ENCODE results near the gene BSDC1. TPM values are rescaled to one million over a fixed set of nuclear protein-coding genes. Genes with fewer than 3 reads are reported as not detected.
A peak's percentile ranks its signal among the peaks of the same experiment; 100 is the strongest.

BSDC1 gene
- polyA plus RNA-seq, 1 of the 3 experiments (the other 2 are of a cell fraction), result 51.0 TPM

DNA sequence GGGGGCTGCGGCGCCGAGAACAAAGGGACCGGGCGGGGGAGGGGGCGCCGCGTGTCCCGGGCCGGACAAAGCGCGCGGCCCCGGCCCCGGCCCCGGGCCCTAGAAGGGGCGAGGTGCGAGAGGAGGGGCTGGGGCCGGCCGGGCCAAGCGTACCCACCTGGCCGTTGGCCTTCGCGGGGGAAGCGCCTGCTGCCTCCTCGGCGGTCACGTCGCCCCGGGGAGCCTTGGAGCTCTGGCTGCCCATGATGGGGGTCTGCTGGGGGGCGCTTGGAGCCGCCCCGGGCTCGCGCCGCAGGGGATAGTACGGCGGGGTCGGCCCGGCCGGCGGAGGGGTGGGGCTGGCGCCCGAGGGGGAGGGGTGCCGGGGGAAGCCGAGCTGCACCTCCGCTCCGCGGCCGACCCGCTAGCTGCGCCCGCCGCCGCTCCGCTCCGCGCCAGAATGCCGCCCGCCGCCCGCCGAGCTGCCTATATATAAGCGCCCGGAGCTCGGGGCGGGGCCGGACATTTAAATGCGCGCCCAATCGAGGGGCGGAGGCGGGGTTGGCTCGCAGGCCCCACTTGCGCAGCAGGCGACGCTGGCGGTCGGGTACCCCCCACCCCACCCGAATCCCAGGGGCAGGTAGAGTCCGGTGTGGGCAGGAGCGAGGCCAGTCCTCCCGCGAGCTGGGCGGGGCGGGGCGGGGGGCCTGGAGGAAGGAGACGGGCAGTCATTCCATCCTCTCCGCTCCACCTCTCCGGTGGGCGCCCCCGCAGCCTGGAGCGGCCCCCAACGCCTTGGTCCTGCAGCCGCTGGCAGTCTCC, 58.3 kb downstream of the BSDC1 start, which contains the start of gene MARCKSL1:
MARCKSL1 (minus strand) TSS at position 444 of the 801 bp plus-strand sequence; CDS start at position 244, 200 bp downstream.
- Histone ChIP-seq H3K27ac (ENCODE audit: low read depth in 2 of 2, low read length in 1 of 2) (peak within 1 kb of the TSS; percentile 36 to 81; a peak in 3 of 4 replicates), H3K4me2 (peak within 1 kb of the TSS; percentile 98), H3K4me3 (ENCODE audit: low read depth in 2 of 2, low read length in 1 of 2) (peak within 1 kb of the TSS; percentile 84 to 92), H3K4me1 (ENCODE audit: control insufficient read depth in 1 of 2, insufficient read depth in 2 of 2, low read depth in 1 of 2, low read length in 1 of 2) (peaks cover 8 to 31% of the 10 kb centered on the region in 2 experiments; a peak in 3 of 4 replicates), H4K20me1 (ENCODE audit: insufficient read depth) (peaks cover 31% of the 10 kb centered on the region), H3F3A (replicated peaks; ENCODE audit: insufficient read depth) (peaks cover 18% of the 10 kb centered on the region), H3K27me3 (ENCODE audit: insufficient read depth) (no peaks in the 10 kb centered on the region), H3K9me2 (no peaks in the 10 kb centered on the region), H2AFZ (ENCODE audit: low read depth) (0 out of 2 replicates have a peak within 1 kb of the TSS, but pooled peaks have one; percentile 59), H3K9me3 (no peaks in the 10 kb centered on the region), H3K36me3 (replicated peaks in 1 of 2; ENCODE audit: control insufficient read depth in 1 of 2, insufficient read depth in 2 of 2, low read length in 1 of 2) (peaks cover 14 to 33% of the 10 kb centered on the region in 2 experiments), H3K79me2 (ENCODE audit: insufficient read depth) (peaks cover 44% of the 10 kb centered on the region), H3K9ac (peak within 1 kb of the TSS; percentile 96)
- DNase-seq, result peak; percentile 96
- CTCF ChIA-PET, result interaction anchor here (0.6 to 3.7 kb wide), 9 partner anchors 9 to 376 kb away, joined by 3 to 24 read pairs (median 4); partner anchors contain the start of gene BSDC1
- POLR2A ChIA-PET, result interaction anchor here (0.5 to 2.1 kb wide), 18 partner anchors 9 to 791 kb away, joined by 3 to 24 read pairs (median 4); partner anchors contain the start of genes BSDC1, CCDC28B, HDAC1 and TXLNA
- WGBS (ENCODE audit: low lambda C conversion rate), result 0% methylated on average over 2 of the region's 95 CpGs
- TF ChIP-seq SMC3 (IDR thresholded peaks at IDR 0.05; ENCODE audit: low read depth, low read length), result no peak
- TF ChIP-seq, protein P1, sequence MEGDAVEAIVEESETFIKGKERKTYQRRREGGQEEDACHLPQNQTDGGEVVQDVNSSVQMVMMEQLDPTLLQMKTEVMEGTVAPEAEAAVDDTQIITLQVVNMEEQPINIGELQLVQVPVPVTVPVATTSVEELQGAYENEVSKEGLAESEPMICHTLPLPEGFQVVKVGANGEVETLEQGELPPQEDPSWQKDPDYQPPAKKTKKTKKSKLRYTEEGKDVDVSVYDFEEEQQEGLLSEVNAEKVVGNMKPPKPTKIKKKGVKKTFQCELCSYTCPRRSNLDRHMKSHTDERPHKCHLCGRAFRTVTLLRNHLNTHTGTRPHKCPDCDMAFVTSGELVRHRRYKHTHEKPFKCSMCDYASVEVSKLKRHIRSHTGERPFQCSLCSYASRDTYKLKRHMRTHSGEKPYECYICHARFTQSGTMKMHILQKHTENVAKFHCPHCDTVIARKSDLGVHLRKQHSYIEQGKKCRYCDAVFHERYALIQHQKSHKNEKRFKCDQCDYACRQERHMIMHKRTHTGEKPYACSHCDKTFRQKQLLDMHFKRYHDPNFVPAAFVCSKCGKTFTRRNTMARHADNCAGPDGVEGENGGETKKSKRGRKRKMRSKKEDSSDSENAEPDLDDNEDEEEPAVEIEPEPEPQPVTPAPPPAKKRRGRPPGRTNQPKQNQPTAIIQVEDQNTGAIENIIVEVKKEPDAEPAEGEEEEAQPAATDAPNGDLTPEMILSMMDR (IDR thresholded peaks at IDR 0.05), result no peak
- TF ChIP-seq CHD2 (IDR thresholded peaks at IDR 0.05; ENCODE audit: low read length, partially characterized antibody), result no peak
- no peak for TF ChIP-seq FOXJ3 (CRISPR knock-in tag; IDR thresholded peaks at IDR 0.05)
- no peak for TF ChIP-seq RAD21 (IDR thresholded peaks at IDR 0.05; ENCODE audit: low read length)
- TF ChIP-seq NRF1 (IDR thresholded peaks at IDR 0.05; ENCODE audit: low read depth, low read length), result peak; percentile 66
- TF ChIP-seq, protein P2, sequence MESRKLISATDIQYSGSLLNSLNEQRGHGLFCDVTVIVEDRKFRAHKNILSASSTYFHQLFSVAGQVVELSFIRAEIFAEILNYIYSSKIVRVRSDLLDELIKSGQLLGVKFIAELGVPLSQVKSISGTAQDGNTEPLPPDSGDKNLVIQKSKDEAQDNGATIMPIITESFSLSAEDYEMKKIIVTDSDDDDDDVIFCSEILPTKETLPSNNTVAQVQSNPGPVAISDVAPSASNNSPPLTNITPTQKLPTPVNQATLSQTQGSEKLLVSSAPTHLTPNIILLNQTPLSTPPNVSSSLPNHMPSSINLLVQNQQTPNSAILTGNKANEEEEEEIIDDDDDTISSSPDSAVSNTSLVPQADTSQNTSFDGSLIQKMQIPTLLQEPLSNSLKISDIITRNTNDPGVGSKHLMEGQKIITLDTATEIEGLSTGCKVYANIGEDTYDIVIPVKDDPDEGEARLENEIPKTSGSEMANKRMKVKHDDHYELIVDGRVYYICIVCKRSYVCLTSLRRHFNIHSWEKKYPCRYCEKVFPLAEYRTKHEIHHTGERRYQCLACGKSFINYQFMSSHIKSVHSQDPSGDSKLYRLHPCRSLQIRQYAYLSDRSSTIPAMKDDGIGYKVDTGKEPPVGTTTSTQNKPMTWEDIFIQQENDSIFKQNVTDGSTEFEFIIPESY (IDR thresholded peaks at IDR 0.05; ENCODE audit: borderline replicate concordance, low read depth), result no peak
- TF ChIP-seq, protein P3, sequence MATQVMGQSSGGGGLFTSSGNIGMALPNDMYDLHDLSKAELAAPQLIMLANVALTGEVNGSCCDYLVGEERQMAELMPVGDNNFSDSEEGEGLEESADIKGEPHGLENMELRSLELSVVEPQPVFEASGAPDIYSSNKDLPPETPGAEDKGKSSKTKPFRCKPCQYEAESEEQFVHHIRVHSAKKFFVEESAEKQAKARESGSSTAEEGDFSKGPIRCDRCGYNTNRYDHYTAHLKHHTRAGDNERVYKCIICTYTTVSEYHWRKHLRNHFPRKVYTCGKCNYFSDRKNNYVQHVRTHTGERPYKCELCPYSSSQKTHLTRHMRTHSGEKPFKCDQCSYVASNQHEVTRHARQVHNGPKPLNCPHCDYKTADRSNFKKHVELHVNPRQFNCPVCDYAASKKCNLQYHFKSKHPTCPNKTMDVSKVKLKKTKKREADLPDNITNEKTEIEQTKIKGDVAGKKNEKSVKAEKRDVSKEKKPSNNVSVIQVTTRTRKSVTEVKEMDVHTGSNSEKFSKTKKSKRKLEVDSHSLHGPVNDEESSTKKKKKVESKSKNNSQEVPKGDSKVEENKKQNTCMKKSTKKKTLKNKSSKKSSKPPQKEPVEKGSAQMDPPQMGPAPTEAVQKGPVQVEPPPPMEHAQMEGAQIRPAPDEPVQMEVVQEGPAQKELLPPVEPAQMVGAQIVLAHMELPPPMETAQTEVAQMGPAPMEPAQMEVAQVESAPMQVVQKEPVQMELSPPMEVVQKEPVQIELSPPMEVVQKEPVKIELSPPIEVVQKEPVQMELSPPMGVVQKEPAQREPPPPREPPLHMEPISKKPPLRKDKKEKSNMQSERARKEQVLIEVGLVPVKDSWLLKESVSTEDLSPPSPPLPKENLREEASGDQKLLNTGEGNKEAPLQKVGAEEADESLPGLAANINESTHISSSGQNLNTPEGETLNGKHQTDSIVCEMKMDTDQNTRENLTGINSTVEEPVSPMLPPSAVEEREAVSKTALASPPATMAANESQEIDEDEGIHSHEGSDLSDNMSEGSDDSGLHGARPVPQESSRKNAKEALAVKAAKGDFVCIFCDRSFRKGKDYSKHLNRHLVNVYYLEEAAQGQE (IDR thresholded peaks at IDR 0.05; ENCODE audit: low read depth, low read length), result peak; percentile 75
- no peak for TF ChIP-seq RXRA (IDR thresholded peaks at IDR 0.05; ENCODE audit: borderline replicate concordance, low read depth)
- TF ChIP-seq, protein P4, sequence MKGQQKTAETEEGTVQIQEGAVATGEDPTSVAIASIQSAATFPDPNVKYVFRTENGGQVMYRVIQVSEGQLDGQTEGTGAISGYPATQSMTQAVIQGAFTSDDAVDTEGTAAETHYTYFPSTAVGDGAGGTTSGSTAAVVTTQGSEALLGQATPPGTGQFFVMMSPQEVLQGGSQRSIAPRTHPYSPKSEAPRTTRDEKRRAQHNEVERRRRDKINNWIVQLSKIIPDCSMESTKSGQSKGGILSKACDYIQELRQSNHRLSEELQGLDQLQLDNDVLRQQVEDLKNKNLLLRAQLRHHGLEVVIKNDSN (IDR thresholded peaks at IDR 0.05; ENCODE audit: borderline replicate concordance, low read depth), result no peak
- TF ChIP-seq FOSL2 (IDR thresholded peaks at IDR 0.05; ENCODE audit: borderline replicate concordance, low read depth), result no peak
- no peak for TF ChIP-seq GABPA (IDR thresholded peaks at IDR 0.05; ENCODE audit: low read depth)
- TF ChIP-seq EP300 (IDR thresholded peaks at IDR 0.05; ENCODE audit: borderline replicate concordance in 1 of 2, low read depth in 1 of 2, low read length in 1 of 2), result no peak
- peak; percentile 98 for TF ChIP-seq TAF1 (IDR thresholded peaks at IDR 0.05; ENCODE audit: borderline replicate concordance, low read depth, low read length)
- TF ChIP-seq, protein P5, sequence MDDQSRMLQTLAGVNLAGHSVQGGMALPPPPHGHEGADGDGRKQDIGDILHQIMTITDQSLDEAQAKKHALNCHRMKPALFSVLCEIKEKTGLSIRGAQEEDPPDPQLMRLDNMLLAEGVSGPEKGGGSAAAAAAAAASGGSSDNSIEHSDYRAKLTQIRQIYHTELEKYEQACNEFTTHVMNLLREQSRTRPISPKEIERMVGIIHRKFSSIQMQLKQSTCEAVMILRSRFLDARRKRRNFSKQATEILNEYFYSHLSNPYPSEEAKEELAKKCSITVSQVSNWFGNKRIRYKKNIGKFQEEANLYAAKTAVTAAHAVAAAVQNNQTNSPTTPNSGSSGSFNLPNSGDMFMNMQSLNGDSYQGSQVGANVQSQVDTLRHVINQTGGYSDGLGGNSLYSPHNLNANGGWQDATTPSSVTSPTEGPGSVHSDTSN (IDR thresholded peaks at IDR 0.05), result no peak; the same call in 1 of the 2 replicates
- TF ChIP-seq EZH2phosphoT487 (IDR thresholded peaks at IDR 0.05; ENCODE audit: borderline replicate concordance, low read depth), result no peak
- no peak for TF ChIP-seq FOXM1 (IDR thresholded peaks at IDR 0.05; ENCODE audit: low read depth)
- peak; percentile 91; the same call in 1 of the 2 replicates for TF ChIP-seq SIN3A (IDR thresholded peaks at IDR 0.05; ENCODE audit: borderline replicate concordance, low read depth, low read length)
- TF ChIP-seq MEF2A (IDR thresholded peaks at IDR 0.05; ENCODE audit: borderline replicate concordance, low read depth), result no peak
- TF ChIP-seq RFX5 (IDR thresholded peaks at IDR 0.05; ENCODE audit: low read length), result no peak
- TF ChIP-seq TEAD4 (IDR thresholded peaks at IDR 0.05; ENCODE audit: borderline replicate concordance, insufficient read depth), result no peak
- TF ChIP-seq RCOR1 (IDR thresholded peaks at IDR 0.05; ENCODE audit: low read length), result no peak

All from SK-N-SH (cell line).